NK-92 treated with Interleukin-12 subunit alpha and Interleukin-12 subunit beta, amount 100 ng/mL, for 24 hours (cell line): ENCODE results near the gene PHYHD1.

Source experiments
- DNase-seq: peaks from one replicate; lab custom pipeline; 2025; lab: John Stamatoyannopoulos, UW

The PHYHD1 gene

DNA sequence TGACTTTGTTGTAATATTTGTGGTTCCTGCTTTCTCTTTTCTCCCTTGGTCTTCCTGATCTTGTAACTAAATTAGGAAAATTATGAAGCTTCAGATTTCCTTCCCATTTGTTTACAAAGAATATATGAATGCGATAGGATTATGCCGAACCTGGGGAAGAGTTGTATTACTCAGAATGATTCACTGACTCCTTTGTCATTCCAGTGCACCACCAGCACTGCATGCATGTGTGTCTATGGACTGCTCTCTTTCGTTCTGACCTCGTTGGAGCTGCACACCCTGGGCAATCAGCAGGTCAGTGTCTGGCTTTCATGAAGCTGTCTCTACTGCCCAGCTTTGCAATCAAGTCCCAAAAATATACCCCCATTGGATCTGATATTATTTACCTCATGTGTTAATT is 52.2 kb downstream of the PHYHD1 start:
- no peak for DNase-seq

DNA sequence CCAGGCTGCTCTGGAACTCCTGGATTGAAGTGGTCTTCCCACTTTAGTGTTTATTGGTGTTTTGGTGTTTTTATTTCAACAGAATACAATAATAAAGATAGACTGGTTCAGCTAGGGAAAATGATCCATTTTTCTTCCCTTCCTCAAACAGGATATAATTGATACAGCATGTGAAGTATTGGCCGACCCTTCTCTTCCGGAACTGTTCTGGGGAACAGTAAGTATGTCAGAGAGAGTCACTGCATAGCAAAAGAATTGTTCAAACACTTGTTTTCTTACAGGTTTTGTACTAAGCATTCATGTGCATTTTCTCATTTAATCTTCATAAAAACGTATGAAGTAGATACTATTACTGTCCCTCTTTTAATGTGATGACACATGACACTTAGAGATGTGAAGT is 58.3 kb downstream of the PHYHD1 start:
- DNase-seq = no peak

DNA sequence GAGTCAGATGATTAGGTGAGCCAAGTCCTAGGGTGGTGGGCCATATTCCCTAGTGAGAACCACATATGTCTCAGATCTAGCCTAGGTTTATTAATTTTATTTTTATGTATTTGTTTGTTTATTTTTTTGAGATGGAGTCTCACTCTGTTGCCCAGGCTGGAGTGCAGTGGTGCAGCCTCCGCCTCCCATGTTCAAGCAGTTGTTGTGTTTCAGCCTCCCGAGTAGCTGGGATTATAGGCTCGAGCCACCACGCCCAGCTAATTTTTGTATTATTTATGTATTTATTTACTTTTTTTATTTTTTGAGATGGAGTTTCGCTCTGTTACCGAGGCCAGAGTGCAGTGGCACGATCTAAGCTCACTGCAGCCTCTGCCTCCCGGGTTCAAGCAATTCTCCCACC is 62.8 kb downstream of the PHYHD1 start:
- DNase-seq = no peak

DNA sequence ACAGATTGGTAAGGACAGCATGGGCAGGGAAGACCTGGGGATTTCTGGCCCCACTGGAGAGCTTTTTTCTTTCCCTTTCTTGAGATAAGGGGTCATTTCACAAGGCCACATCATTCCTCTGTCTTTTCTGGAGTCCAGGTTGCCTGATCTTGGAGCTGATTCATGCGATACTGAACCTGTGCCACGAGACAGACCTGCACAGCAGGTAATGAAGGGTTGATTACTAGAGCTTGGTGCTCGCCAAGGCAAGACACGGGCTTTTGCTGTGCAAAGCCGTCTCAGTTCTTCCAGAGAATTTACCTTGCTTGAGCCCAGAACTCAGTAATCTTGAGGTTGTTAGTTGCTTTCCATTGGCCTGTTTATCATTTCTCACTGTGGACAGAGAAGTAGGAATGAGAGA is 65.9 kb downstream of the PHYHD1 start:
- no peak for DNase-seq

DNA sequence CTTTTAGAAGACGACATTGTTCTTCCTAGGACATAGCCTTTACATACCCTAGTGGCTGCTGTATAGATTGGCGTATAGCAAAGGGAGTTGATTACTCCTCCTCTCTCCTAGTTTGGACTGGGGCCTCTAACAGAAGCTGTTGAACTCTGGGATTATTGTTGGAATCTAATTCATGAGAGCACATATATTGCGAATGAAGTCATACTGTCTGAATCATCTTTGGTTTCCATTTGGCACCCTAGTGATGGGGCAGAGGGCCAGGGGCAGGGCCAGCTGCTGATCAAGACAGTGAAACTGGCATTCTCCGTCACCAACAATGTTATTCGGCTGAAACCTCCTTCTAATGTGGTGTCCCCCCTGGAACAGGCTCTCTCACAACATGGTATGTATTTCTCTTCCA is 67.0 kb downstream of the PHYHD1 start:
- DNase-seq = no peak
